Measurements from ENCODE around the gene CACNA2D3. TPM values are rescaled to one million over a fixed set of nuclear protein-coding genes. Genes with fewer than 3 reads are reported as not detected.

Gene CACNA2D3
- total RNA-seq, 1 donor from 2014 or later, result 10.0 TPM

GRCh38 chr3:54476891-54477290 is 354.5 kb downstream of the CACNA2D3 start:
- H3K27ac Mint-ChIP-seq (ENCODE audit: unreplicated experiment), result no peak overlapping the region
- H3K4me1 Mint-ChIP-seq (ENCODE audit: low read depth, unreplicated experiment), result no peaks in the 10 kb centered on the region
- TF ChIP-seq, protein P1, sequence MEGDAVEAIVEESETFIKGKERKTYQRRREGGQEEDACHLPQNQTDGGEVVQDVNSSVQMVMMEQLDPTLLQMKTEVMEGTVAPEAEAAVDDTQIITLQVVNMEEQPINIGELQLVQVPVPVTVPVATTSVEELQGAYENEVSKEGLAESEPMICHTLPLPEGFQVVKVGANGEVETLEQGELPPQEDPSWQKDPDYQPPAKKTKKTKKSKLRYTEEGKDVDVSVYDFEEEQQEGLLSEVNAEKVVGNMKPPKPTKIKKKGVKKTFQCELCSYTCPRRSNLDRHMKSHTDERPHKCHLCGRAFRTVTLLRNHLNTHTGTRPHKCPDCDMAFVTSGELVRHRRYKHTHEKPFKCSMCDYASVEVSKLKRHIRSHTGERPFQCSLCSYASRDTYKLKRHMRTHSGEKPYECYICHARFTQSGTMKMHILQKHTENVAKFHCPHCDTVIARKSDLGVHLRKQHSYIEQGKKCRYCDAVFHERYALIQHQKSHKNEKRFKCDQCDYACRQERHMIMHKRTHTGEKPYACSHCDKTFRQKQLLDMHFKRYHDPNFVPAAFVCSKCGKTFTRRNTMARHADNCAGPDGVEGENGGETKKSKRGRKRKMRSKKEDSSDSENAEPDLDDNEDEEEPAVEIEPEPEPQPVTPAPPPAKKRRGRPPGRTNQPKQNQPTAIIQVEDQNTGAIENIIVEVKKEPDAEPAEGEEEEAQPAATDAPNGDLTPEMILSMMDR (IDR thresholded peaks at IDR 0.05; ENCODE audit: partially characterized antibody, unreplicated experiment), result no peak
- no peak overlapping the region for H3K4me3 Mint-ChIP-seq (ENCODE audit: unreplicated experiment)
- no peak for DNase-seq
- H3K27me3 Mint-ChIP-seq (ENCODE audit: unreplicated experiment), result no peaks in the 10 kb centered on the region
- peaks cover 7% of the 10 kb centered on the region for H3K36me3 Mint-ChIP-seq (ENCODE audit: unreplicated experiment)
- peaks cover 3% of the 10 kb centered on the region for H3K9me3 Mint-ChIP-seq (ENCODE audit: unreplicated experiment)

DNA sequence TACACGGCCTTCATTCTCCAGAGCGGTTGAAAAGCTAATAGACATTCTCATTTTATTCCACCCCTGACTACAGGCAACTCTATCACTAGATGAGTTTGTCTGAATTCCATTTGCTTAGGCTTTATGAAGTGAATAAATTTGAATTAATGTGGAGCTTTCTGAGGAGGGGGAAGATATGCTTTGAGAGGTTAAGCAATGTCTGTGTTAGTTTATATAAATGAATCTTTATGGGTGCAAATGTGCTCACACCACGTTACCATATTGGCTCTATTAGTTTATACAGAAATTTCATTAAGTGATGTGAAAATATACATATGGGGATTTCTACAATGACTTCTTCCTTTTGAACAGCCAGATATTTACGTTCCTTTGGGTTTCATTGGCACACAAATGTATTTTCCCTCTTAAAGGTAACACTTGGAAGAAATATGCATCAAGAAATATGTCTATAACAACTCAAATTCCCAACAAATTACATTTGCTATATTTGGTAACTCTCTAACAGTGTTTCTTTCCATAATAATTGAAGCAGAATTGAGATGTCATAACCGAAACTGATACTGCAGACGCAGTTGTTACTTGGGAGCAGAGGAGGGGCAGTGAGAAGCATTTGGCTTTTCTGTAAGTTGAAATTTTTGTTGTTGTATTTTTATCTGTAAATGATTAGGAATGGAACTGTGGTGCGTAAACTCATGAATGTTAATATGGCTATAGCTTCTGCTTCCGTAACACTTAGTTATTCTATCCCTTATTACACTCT is 359.4 kb downstream of the CACNA2D3 start:
- Mint-ChIP-seq H3K4me3 (ENCODE audit: unreplicated experiment) (no peak overlapping the region), H3K27ac (ENCODE audit: unreplicated experiment) (no peak overlapping the region), H3K9me3 (ENCODE audit: unreplicated experiment) (no peaks in the 10 kb centered on the region), H3K4me1 (ENCODE audit: low read depth, unreplicated experiment) (no peaks in the 10 kb centered on the region), H3K36me3 (ENCODE audit: unreplicated experiment) (no peaks in the 10 kb centered on the region), H3K27me3 (ENCODE audit: unreplicated experiment) (no peaks in the 10 kb centered on the region)
- no peak for DNase-seq
- TF ChIP-seq, protein P1 (IDR thresholded peaks at IDR 0.05; ENCODE audit: partially characterized antibody, unreplicated experiment), result no peak

GRCh38 chr3:54484334-54484733 is 362.0 kb downstream of the CACNA2D3 start:
- Mint-ChIP-seq H3K27me3 (ENCODE audit: unreplicated experiment) (peaks cover 2% of the 10 kb centered on the region), H3K36me3 (ENCODE audit: unreplicated experiment) (no peaks in the 10 kb centered on the region), H3K27ac (ENCODE audit: unreplicated experiment) (no peak overlapping the region), H3K4me3 (ENCODE audit: unreplicated experiment) (no peak overlapping the region), H3K4me1 (ENCODE audit: low read depth, unreplicated experiment) (no peaks in the 10 kb centered on the region), H3K9me3 (ENCODE audit: unreplicated experiment) (no peaks in the 10 kb centered on the region)
- TF ChIP-seq, protein P1 (IDR thresholded peaks at IDR 0.05; ENCODE audit: partially characterized antibody, unreplicated experiment), result no peak
- DNase-seq, result no peak

DNA sequence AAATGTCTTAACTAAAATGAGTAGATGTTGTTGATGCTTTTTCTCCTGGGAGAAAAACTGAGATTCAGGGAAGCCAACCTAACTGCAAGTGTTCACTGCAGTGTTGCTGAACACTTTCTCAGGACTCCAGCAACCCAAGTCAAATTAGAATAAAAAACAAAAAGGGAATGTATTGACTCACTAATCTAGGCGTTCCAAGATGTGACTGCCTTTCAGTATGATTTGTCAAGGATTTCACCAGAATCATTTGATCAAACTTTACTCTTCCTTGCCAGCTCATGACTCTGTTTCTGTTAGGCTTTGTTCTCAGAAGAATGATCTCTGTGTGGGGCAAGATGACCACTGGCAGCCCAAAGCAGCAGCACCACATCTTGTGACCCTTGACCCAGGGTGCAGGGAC is 364.0 kb downstream of the CACNA2D3 start:
- H3K4me1 Mint-ChIP-seq (ENCODE audit: low read depth, unreplicated experiment), result no peaks in the 10 kb centered on the region
- no peaks in the 10 kb centered on the region for H3K9me3 Mint-ChIP-seq (ENCODE audit: unreplicated experiment)
- H3K36me3 Mint-ChIP-seq (ENCODE audit: unreplicated experiment), result no peaks in the 10 kb centered on the region
- no peak overlapping the region for H3K27ac Mint-ChIP-seq (ENCODE audit: unreplicated experiment)
- no peak overlapping the region for H3K4me3 Mint-ChIP-seq (ENCODE audit: unreplicated experiment)
- no peak for DNase-seq
- peaks cover 2% of the 10 kb centered on the region for H3K27me3 Mint-ChIP-seq (ENCODE audit: unreplicated experiment)
- TF ChIP-seq, protein P1 (IDR thresholded peaks at IDR 0.05; ENCODE audit: partially characterized antibody, unreplicated experiment), result no peak

- Mint-ChIP-seq H3K27me3 (ENCODE audit: unreplicated experiment) (peaks cover 2% of the 10 kb centered on the region), H3K36me3 (ENCODE audit: unreplicated experiment) (no peaks in the 10 kb centered on the region), H3K4me1 (ENCODE audit: low read depth, unreplicated experiment) (no peaks in the 10 kb centered on the region), H3K4me3 (ENCODE audit: unreplicated experiment) (no peak overlapping the region), H3K9me3 (ENCODE audit: unreplicated experiment) (no peaks in the 10 kb centered on the region), H3K27ac (ENCODE audit: unreplicated experiment) (no peak overlapping the region)
- no peak for DNase-seq
- TF ChIP-seq, protein P1 (IDR thresholded peaks at IDR 0.05; ENCODE audit: partially characterized antibody, unreplicated experiment), result no peak
These were observed 365.9 kb downstream of the CACNA2D3 start for GRCh38 chr3:54488297-54488696.
